ENCODE results near the gene NDUFAF4. TPM values are rescaled to one million over a fixed set of nuclear protein-coding genes. Genes with fewer than 3 reads are reported as not detected.

NDUFAF4 gene
- total and polyA plus RNA-seq, 2 of the 13 experiments (the other 11 are each of a cell fraction or from before 2014, with no cell fraction given), result 41.3 to 59.7 TPM

DNA sequence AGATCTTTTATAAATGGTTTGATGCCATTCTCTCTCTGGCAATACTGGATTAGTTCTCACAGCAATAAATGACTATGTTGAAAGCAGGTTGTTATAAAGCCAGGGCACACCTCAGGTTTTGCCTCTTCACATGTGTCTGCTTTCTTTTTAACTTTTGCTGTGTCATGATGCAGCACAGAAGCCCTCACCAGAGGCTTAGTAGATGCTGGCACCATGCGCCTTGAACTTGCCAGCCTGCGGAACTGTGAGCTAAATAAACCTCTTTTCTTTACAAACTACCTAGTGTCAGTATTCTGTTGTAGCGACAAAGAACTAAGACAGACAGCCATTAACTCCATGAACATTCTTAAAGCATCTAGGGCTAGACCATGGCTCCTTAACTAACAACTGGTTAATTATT, 45.1 kb downstream of the NDUFAF4 start:
- H3K79me2 ChIP-seq (ENCODE audit: insufficient read depth, low read length), result no peaks in the 10 kb centered on the region
- H3K9ac ChIP-seq (ENCODE audit: insufficient read depth, low read depth, low read length), result no peak overlapping the region
- DNase-seq (ENCODE audit: low spot score) (no peak), ATAC-seq (no peak), FAIRE-seq (no peak)
- H3K27ac ChIP-seq (ENCODE audit: extremely low read length, insufficient read depth, low read length), result no peak overlapping the region
- H4K20me1 ChIP-seq (ENCODE audit: insufficient read depth, low read length), result no peaks in the 10 kb centered on the region
- no peaks in the 10 kb centered on the region for H3K9me3 ChIP-seq (ENCODE audit: low read length)
- intact Hi-C loops (cut with micrococcal nuclease; ENCODE audit: unreplicated experiment), result no loop called here
- H2AFZ ChIP-seq (ENCODE audit: low read length), result no peak overlapping the region
- WGBS (ENCODE audit: low lambda C conversion rate), result 62% methylated on average over 3 of the region's 3 CpGs
- no peaks in the 10 kb centered on the region for H3K27me3 ChIP-seq (ENCODE audit: control insufficient read depth in 1 of 2, insufficient read depth in 2 of 2, low read length in 2 of 2)
- ChIA-PET CTCF (ENCODE audit: low intra/inter-chr PET ratio, low total read pairs) (no interaction called here), POLR2A (no interaction called here)
- no TSS peak for BruUV-seq (replicated peaks)
- in situ Hi-C loops (cut with HindIII; ENCODE audit: extremely low pct_ligation_motif_present, low pct_unique_long_range_greater_than_20kb), result no loop called here
- H3K4me2 ChIP-seq (ENCODE audit: low read depth, low read length), result no peak overlapping the region
- H3K36me3 ChIP-seq (replicated peaks in 1 of 2; ENCODE audit: control insufficient read depth in 1 of 2, insufficient read depth in 2 of 2, low read length in 2 of 2), result no peaks in the 10 kb centered on the region
- TF ChIP-seq ZNF792 (CRISPR knock-in tag; IDR thresholded peaks at IDR 0.05), result no peak
- TF ChIP-seq SMYD3 (CRISPR knock-in tag; IDR thresholded peaks at IDR 0.05), result no peak
- TF ChIP-seq LCORL (IDR thresholded peaks at IDR 0.05), result no peak
- TF ChIP-seq LCORL (CRISPR knock-in tag; IDR thresholded peaks at IDR 0.05), result no peak
- no peaks in the 10 kb centered on the region for H3K4me1 ChIP-seq (ENCODE audit: insufficient read depth, low read length)
- H3K4me3 ChIP-seq (replicated peaks in 1 of 3; ENCODE audit: insufficient read depth in 1 of 3, low read depth in 2 of 3, low read length in 3 of 3), result no peak overlapping the region

DNA sequence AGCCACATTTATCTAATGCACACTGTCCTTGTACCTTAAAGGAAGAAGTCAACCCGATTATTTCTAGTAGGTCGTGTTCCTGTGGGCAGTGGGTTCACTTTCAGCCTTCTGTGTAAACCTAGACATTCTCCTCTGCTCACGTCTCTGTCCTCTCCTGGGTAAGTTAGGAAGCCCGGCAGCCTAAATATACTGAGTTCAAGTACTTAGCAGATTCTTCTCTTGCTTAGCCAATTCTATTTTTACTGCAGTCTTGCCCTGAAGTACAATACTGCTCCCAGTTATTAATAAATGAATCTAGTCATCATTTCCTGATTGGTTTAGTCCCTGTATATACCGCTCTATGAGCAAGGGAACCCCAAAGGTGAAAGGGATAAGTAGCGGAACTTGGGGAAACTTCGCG, 45.8 kb downstream of the NDUFAF4 start:
- H3K4me3 ChIP-seq (replicated peaks in 1 of 3; ENCODE audit: insufficient read depth in 1 of 3, low read depth in 2 of 3, low read length in 3 of 3), result no peak overlapping the region
- in situ Hi-C loops (cut with HindIII; ENCODE audit: extremely low pct_ligation_motif_present, low pct_unique_long_range_greater_than_20kb), result no loop called here
- CTCF ChIA-PET (ENCODE audit: low intra/inter-chr PET ratio, low total read pairs), result no interaction called here
- no peaks in the 10 kb centered on the region for H3K27me3 ChIP-seq (ENCODE audit: control insufficient read depth in 1 of 2, insufficient read depth in 2 of 2, low read length in 2 of 2)
- POLR2A ChIA-PET, result no interaction called here
- H3K9me3 ChIP-seq (ENCODE audit: low read length), result no peaks in the 10 kb centered on the region
- FAIRE-seq, result no peak
- H3K79me2 ChIP-seq (ENCODE audit: insufficient read depth, low read length), result no peaks in the 10 kb centered on the region
- H3K36me3 ChIP-seq (replicated peaks in 1 of 2; ENCODE audit: control insufficient read depth in 1 of 2, insufficient read depth in 2 of 2, low read length in 2 of 2), result no peaks in the 10 kb centered on the region
- no peaks in the 10 kb centered on the region for H4K20me1 ChIP-seq (ENCODE audit: insufficient read depth, low read length)
- 60% methylated on average over 8 of the region's 8 CpGs for WGBS (ENCODE audit: low lambda C conversion rate)
- H3K4me2 ChIP-seq (ENCODE audit: low read depth, low read length), result no peak overlapping the region
- no peaks in the 10 kb centered on the region for H3K4me1 ChIP-seq (ENCODE audit: insufficient read depth, low read length)
- intact Hi-C loops (cut with micrococcal nuclease; ENCODE audit: unreplicated experiment), result no loop called here
- ATAC-seq, result no peak
- no TSS peak for BruUV-seq (replicated peaks)
- no peak overlapping the region for H2AFZ ChIP-seq (ENCODE audit: low read length)
- no peak for DNase-seq (ENCODE audit: low spot score)
- H3K27ac ChIP-seq (ENCODE audit: extremely low read length, insufficient read depth, low read length), result no peak overlapping the region
- no peak overlapping the region for H3K9ac ChIP-seq (ENCODE audit: insufficient read depth, low read depth, low read length)
- TF ChIP-seq, protein P1, sequence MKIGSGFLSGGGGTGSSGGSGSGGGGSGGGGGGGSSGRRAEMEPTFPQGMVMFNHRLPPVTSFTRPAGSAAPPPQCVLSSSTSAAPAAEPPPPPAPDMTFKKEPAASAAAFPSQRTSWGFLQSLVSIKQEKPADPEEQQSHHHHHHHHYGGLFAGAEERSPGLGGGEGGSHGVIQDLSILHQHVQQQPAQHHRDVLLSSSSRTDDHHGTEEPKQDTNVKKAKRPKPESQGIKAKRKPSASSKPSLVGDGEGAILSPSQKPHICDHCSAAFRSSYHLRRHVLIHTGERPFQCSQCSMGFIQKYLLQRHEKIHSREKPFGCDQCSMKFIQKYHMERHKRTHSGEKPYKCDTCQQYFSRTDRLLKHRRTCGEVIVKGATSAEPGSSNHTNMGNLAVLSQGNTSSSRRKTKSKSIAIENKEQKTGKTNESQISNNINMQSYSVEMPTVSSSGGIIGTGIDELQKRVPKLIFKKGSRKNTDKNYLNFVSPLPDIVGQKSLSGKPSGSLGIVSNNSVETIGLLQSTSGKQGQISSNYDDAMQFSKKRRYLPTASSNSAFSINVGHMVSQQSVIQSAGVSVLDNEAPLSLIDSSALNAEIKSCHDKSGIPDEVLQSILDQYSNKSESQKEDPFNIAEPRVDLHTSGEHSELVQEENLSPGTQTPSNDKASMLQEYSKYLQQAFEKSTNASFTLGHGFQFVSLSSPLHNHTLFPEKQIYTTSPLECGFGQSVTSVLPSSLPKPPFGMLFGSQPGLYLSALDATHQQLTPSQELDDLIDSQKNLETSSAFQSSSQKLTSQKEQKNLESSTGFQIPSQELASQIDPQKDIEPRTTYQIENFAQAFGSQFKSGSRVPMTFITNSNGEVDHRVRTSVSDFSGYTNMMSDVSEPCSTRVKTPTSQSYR (CRISPR knock-in tag; IDR thresholded peaks at IDR 0.05; ENCODE audit: borderline replicate concordance), result no peak
- TF ChIP-seq SRF (IDR thresholded peaks at IDR 0.05; ENCODE audit: low read depth, low read length) (no peak), ZNF234 (CRISPR knock-in tag; conservative IDR thresholded peaks at IDR 0.05) (no peak), STAG1 (CRISPR knock-in tag; IDR thresholded peaks at IDR 0.05) (no peak), ZNF746 (CRISPR knock-in tag; IDR thresholded peaks at IDR 0.05) (no peak), GABPB1 (CRISPR knock-in tag; IDR thresholded peaks at IDR 0.05) (no peak), KDM1A (CRISPR knock-in tag; IDR thresholded peaks at IDR 0.05) (no peak), THAP11 (CRISPR knock-in tag; IDR thresholded peaks at IDR 0.05) (no peak)
- TF ChIP-seq, protein P2, sequence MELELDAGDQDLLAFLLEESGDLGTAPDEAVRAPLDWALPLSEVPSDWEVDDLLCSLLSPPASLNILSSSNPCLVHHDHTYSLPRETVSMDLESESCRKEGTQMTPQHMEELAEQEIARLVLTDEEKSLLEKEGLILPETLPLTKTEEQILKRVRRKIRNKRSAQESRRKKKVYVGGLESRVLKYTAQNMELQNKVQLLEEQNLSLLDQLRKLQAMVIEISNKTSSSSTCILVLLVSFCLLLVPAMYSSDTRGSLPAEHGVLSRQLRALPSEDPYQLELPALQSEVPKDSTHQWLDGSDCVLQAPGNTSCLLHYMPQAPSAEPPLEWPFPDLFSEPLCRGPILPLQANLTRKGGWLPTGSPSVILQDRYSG (CRISPR knock-in tag; IDR thresholded peaks at IDR 0.05), result no peak
- TF ChIP-seq, protein P3, sequence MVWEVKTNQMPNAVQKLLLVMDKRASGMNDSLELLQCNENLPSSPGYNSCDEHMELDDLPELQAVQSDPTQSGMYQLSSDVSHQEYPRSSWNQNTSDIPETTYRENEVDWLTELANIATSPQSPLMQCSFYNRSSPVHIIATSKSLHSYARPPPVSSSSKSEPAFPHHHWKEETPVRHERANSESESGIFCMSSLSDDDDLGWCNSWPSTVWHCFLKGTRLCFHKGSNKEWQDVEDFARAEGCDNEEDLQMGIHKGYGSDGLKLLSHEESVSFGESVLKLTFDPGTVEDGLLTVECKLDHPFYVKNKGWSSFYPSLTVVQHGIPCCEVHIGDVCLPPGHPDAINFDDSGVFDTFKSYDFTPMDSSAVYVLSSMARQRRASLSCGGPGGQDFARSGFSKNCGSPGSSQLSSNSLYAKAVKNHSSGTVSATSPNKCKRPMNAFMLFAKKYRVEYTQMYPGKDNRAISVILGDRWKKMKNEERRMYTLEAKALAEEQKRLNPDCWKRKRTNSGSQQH (CRISPR knock-in tag; IDR thresholded peaks at IDR 0.05; ENCODE audit: low read depth), result no peak

All from HepG2 (cell line).